Mesenchymal stem cell (in vitro differentiated cells and primary cell): ENCODE measurements around the gene TMEM185B.

ENCODE experiments used
- DNase-seq: peaks from one replicate; pipeline ENCODE4 v3.0.0-alpha.2; 2013
- H2AFZ ChIP-seq: one replicate; pipeline ENCODE4 v1.6.1; 2013; ENCODE audit warnings: low read depth, mild to moderate bottlenecking, control low read depth, inconsistent platforms, low read length, moderate library complexity
- H2AK5ac ChIP-seq: 2 replicates; pipeline ENCODE4 v1.6.1; 2013; ENCODE audit warnings: low read length, moderate library complexity, mild to moderate bottlenecking, inconsistent platforms; ENCODE audit not compliant: severe bottlenecking
- H2BK120ac ChIP-seq: one replicate; pipeline ENCODE4 v1.6.1; 2013; ENCODE audit warnings: low read depth, mild to moderate bottlenecking, inconsistent platforms, low read length, moderate library complexity
- H2BK12ac ChIP-seq, 2 experiments: one replicate each; pipeline ENCODE4 v1.6.1; 2013; ENCODE audit warnings: inconsistent platforms in 2 of 2, low read length in 2 of 2, mild to moderate bottlenecking in 2 of 2, moderate library complexity in 2 of 2, control low read depth in 1 of 2
- H2BK15ac ChIP-seq: one replicate; pipeline ENCODE4 v1.6.1; 2013; ENCODE audit warnings: mild to moderate bottlenecking, low read depth, inconsistent platforms; ENCODE audit not compliant: poor library complexity, severe bottlenecking
- H2BK5ac ChIP-seq: 2 replicates; pipeline ENCODE4 v1.6.1; 2013; ENCODE audit warnings: low read depth, mild to moderate bottlenecking, low read length, control low read depth, inconsistent platforms; ENCODE audit not compliant: poor library complexity, severe bottlenecking
- H3K14ac ChIP-seq, 2 experiments: one replicate each; pipeline ENCODE4 v1.6.1; 2013; ENCODE audit warnings: inconsistent platforms in 2 of 2, low read length in 2 of 2, control low read depth in 1 of 2, mild to moderate bottlenecking in 1 of 2, moderate library complexity in 1 of 2
- H3K18ac ChIP-seq, 2 experiments: one replicate each; pipeline ENCODE4 v1.6.1; 2013; ENCODE audit warnings: inconsistent platforms in 2 of 2, low read length in 2 of 2, control low read depth in 1 of 2, low read depth in 1 of 2, mild to moderate bottlenecking in 1 of 2
- H3K23ac ChIP-seq, 2 experiments: one replicate each; pipeline ENCODE4 v1.6.1; 2013; ENCODE audit warnings: inconsistent platforms in 2 of 2, low read length in 2 of 2, mild to moderate bottlenecking in 2 of 2, moderate library complexity in 2 of 2, control low read depth in 1 of 2
- H3K27ac ChIP-seq: 2 replicates; pipeline ENCODE4 v1.5.1; 2013; ENCODE audit warnings: mild to moderate bottlenecking, moderate library complexity, low read length, control low read depth, inconsistent platforms; ENCODE audit not compliant: poor library complexity, severe bottlenecking
- H3K27me3 ChIP-seq, 2 experiments: 2 replicates each; pipeline versions ENCODE4 v1.6.1 to v1.7.0; 2013; ENCODE audit warnings: low read length in 2 of 2, mild to moderate bottlenecking in 2 of 2, moderate library complexity in 2 of 2, control low read depth in 1 of 2, inconsistent platforms in 1 of 2; ENCODE audit not compliant: control insufficient read depth in 1 of 2, insufficient read depth in 1 of 2
- H3K36me3 ChIP-seq, 2 experiments: 2 replicates each; pipeline versions ENCODE4 v1.6.1 to v1.7.0; 2013; ENCODE audit warnings: low read length in 2 of 2, control low read depth in 1 of 2, inconsistent platforms in 1 of 2, low read depth in 1 of 2, mild to moderate bottlenecking in 1 of 2; ENCODE audit not compliant: insufficient read depth in 2 of 2, control insufficient read depth in 1 of 2
- H3K4ac ChIP-seq, 2 experiments: one replicate each; pipeline ENCODE4 v1.6.1; 2013; ENCODE audit warnings: inconsistent platforms in 2 of 2, low read length in 2 of 2, mild to moderate bottlenecking in 2 of 2, moderate library complexity in 2 of 2, control low read depth in 1 of 2, low read depth in 1 of 2
- H3K4me1 ChIP-seq: 2 replicates; pipeline ENCODE4 v1.6.1; 2013; ENCODE audit warnings: low read depth, low read length, control low read depth; ENCODE audit not compliant: control insufficient read depth, insufficient read depth
- H3K4me2 ChIP-seq: 2 replicates; pipeline ENCODE4 v1.6.1; 2013; ENCODE audit warnings: low read length, mild to moderate bottlenecking, inconsistent platforms; ENCODE audit not compliant: poor library complexity, severe bottlenecking
- H3K4me3 ChIP-seq, 2 experiments: 2 replicates each; pipeline versions ENCODE4 v1.5.1 to v1.7.0; 2013; ENCODE audit warnings: low read length in 2 of 2, mild to moderate bottlenecking in 2 of 2, control low read depth in 1 of 2, low read depth in 1 of 2; ENCODE audit not compliant: insufficient read depth in 1 of 2
- H3K79me1 ChIP-seq: replicated peaks from 2 replicates; pipeline ENCODE4 v1.6.1; 2013; ENCODE audit warnings: mild to moderate bottlenecking, control low read depth, low read length, inconsistent platforms; ENCODE audit not compliant: poor library complexity, severe bottlenecking
- H3K9ac ChIP-seq: 2 replicates; pipeline ENCODE4 v1.7.0; 2013; ENCODE audit warnings: mild to moderate bottlenecking, low read length, moderate library complexity
- H3K9me3 ChIP-seq: 2 replicates; pipeline ENCODE4 v1.7.0; 2013; ENCODE audit warnings: mild to moderate bottlenecking, low read length; ENCODE audit not compliant: control insufficient read depth
- H4K8ac ChIP-seq: one replicate; pipeline ENCODE4 v1.6.1; 2013; ENCODE audit warnings: inconsistent platforms, mild to moderate bottlenecking, low read length, moderate library complexity
- H4K91ac ChIP-seq: one replicate; pipeline ENCODE4 v1.6.1; 2013; ENCODE audit warnings: mild to moderate bottlenecking, low read length, inconsistent platforms
- whole genome bisulfite sequencing: methylation state at CpG from one replicate; pipeline ENCODE4 v1.1.7; 2013; ENCODE audit warnings: mixed read lengths; 5-methylcytosine and 5-hydroxymethylcytosine counted together

TMEM185B gene

GRCh38 chr2:120240901-120241429 lies 17.8 kb upstream of the TMEM185B start:
- Histone ChIP-seq H3K9ac (no peak overlapping the region), H3K4me3 (no peak overlapping the region), H3K27ac (no peak overlapping the region), H4K8ac (no peak overlapping the region), H2BK120ac (no peak overlapping the region), H2BK5ac (no peak overlapping the region), H3K4me1 (peaks cover 46% of the 10 kb centered on the region), H3K14ac (no peak overlapping the region), H3K23ac (no peak overlapping the region), H3K27me3 (no peaks in the 10 kb centered on the region), H2BK12ac (no peak overlapping the region), H3K9me3 (no peaks in the 10 kb centered on the region), H2BK15ac (no peak overlapping the region), H3K79me1 (no peaks in the 10 kb centered on the region), H3K18ac (no peak overlapping the region), H3K36me3 (no peaks in the 10 kb centered on the region), H4K91ac (no peak overlapping the region), H3K4ac (no peak overlapping the region), H2AFZ (no peak overlapping the region), H3K4me2 (no peak overlapping the region), H2AK5ac (no peak overlapping the region)
- DNase-seq: no peak
- 94% methylated on average over 10 of the region's 10 CpGs for WGBS

GRCh38 chr2:120239488-120240287 lies 16.5 kb upstream of the TMEM185B start:
- no peak overlapping the region for H2BK15ac ChIP-seq
- 62% methylated on average over 20 of the region's 22 CpGs for WGBS
- H4K91ac ChIP-seq: no peak overlapping the region
- no peak overlapping the region for H4K8ac ChIP-seq
- H2BK12ac ChIP-seq: peak overlapping the region; percentile 7 to 89
- peaks cover 34% of the 10 kb centered on the region for H3K4me1 ChIP-seq
- H3K4me3 ChIP-seq: peak overlapping the region in 1 of 2 experiments; percentile 60
- H3K9me3 ChIP-seq: no peaks in the 10 kb centered on the region
- no peak overlapping the region for H2AK5ac ChIP-seq
- no peak overlapping the region for H2AFZ ChIP-seq
- peak overlapping the region in 1 of 2 experiments; percentile 69 for H3K14ac ChIP-seq
- H2BK5ac ChIP-seq: no peak overlapping the region
- DNase-seq: peak; percentile 57
- peak overlapping the region in 1 of 2 experiments; percentile 4 for H3K4ac ChIP-seq
- no peaks in the 10 kb centered on the region for H3K27me3 ChIP-seq
- no peaks in the 10 kb centered on the region for H3K36me3 ChIP-seq
- no peaks in the 10 kb centered on the region for H3K79me1 ChIP-seq
- no peak overlapping the region for H3K4me2 ChIP-seq
- peak overlapping the region in 1 of 2 experiments; percentile 65 for H3K18ac ChIP-seq
- no peak overlapping the region for H2BK120ac ChIP-seq
- peak overlapping the region; percentile 63 for H3K9ac ChIP-seq
- no peak overlapping the region for H3K27ac ChIP-seq
- H3K23ac ChIP-seq: no peak overlapping the region

- Histone ChIP-seq H2BK5ac (no peak overlapping the region), H3K9ac (peak overlapping the region; percentile 63), H3K4me1 (peaks cover 34% of the 10 kb centered on the region), H3K4me2 (no peak overlapping the region), H3K36me3 (no peaks in the 10 kb centered on the region), H3K9me3 (no peaks in the 10 kb centered on the region), H4K8ac (peak overlapping the region; percentile 55), H2BK15ac (no peak overlapping the region), H2AFZ (no peak overlapping the region), H2BK12ac (peak overlapping the region; percentile 7 to 82), H3K27me3 (no peaks in the 10 kb centered on the region), H3K18ac (peak overlapping the region in 1 of 2 experiments; percentile 52), H2AK5ac (no peak overlapping the region), H4K91ac (peak overlapping the region; percentile 64), H3K27ac (no peak overlapping the region), H3K4ac (no peak overlapping the region), H2BK120ac (peak overlapping the region; percentile 29), H3K23ac (no peak overlapping the region), H3K4me3 (peak overlapping the region in 1 of 2 experiments; percentile 60), H3K14ac (peak overlapping the region in 1 of 2 experiments; percentile 53), H3K79me1 (no peaks in the 10 kb centered on the region)
- 53% methylated on average over 21 of the region's 22 CpGs for whole genome bisulfite sequencing
- peak; percentile 77 for DNase-seq
Measured at GRCh38 chr2:120238728-120239487, 15.7 kb upstream of the TMEM185B start.

GRCh38 chr2:120237491-120237902 lies 14.3 kb upstream of the TMEM185B start:
- no peaks in the 10 kb centered on the region for H3K27me3 ChIP-seq
- H3K4me2 ChIP-seq: no peak overlapping the region
- no peak overlapping the region for H3K4ac ChIP-seq
- H2AK5ac ChIP-seq: no peak overlapping the region
- WGBS: 22% methylated on average over 9 of the region's 10 CpGs
- H3K18ac ChIP-seq: no peak overlapping the region
- no peak overlapping the region for H2BK12ac ChIP-seq
- H3K23ac ChIP-seq: no peak overlapping the region
- H3K27ac ChIP-seq: no peak overlapping the region
- no peak overlapping the region for H4K8ac ChIP-seq
- H3K14ac ChIP-seq: no peak overlapping the region
- H2BK5ac ChIP-seq: no peak overlapping the region
- H3K79me1 ChIP-seq: no peaks in the 10 kb centered on the region
- no peaks in the 10 kb centered on the region for H3K9me3 ChIP-seq
- no peak overlapping the region for H2BK120ac ChIP-seq
- no peak overlapping the region for H4K91ac ChIP-seq
- H3K4me3 ChIP-seq: no peak overlapping the region
- peaks cover 28% of the 10 kb centered on the region for H3K4me1 ChIP-seq
- no peaks in the 10 kb centered on the region for H3K36me3 ChIP-seq
- DNase-seq: peak; percentile 89
- H2AFZ ChIP-seq: no peak overlapping the region
- H2BK15ac ChIP-seq: no peak overlapping the region
- no peak overlapping the region for H3K9ac ChIP-seq
